Neural cell (in vitro differentiated cells): ENCODE measurements around the gene FGD4. TPM values are rescaled to one million over a fixed set of nuclear protein-coding genes. Genes with fewer than 3 reads are reported as not detected.

ENCODE experiments used
- H2AFZ ChIP-seq: fragments of 200-600, 300-800 bp; sonication (generic), shearing (Covaris generic); 2 replicates; pipeline ENCODE4 v1.6.0; 2014; ENCODE audit warnings: low read depth, mild to moderate bottlenecking, antibody characterized with exemption, low read length, moderate library complexity
- H3F3A ChIP-seq: fragments of 200-600 bp; shearing (Covaris generic); 2 replicates; pipeline ENCODE4 v1.6.1; 2016; ENCODE audit warnings: mild to moderate bottlenecking, moderate library complexity, mixed read lengths, antibody characterized with exemption, low read length; ENCODE audit not compliant: insufficient read depth, poor library complexity, severe bottlenecking
- H3K27ac ChIP-seq: fragments of 200-600, 300-800 bp; sonication (generic), shearing (Covaris generic); 2 replicates; pipeline ENCODE4 v1.5.1; 2014; ENCODE audit warnings: mild to moderate bottlenecking, low read length, moderate library complexity
- H3K27me3 ChIP-seq: fragments of 300-800, 200-600 bp; sonication (generic), shearing (Covaris generic); 2 replicates; pipeline ENCODE4 v1.6.0; 2014; ENCODE audit warnings: mild to moderate bottlenecking, low read depth, low read length, moderate library complexity; ENCODE audit not compliant: insufficient read depth
- H3K36me3 ChIP-seq: fragments of 300-800, 200-600 bp; sonication (generic), shearing (Covaris generic); 2 replicates; pipeline ENCODE4 v1.5.1; 2014; ENCODE audit warnings: mild to moderate bottlenecking, antibody characterized with exemption, low read length, moderate library complexity; ENCODE audit not compliant: insufficient read depth
- H3K4me2 ChIP-seq: fragments of 300-800, 200-600 bp; sonication (generic), shearing (Covaris generic); 2 replicates; pipeline ENCODE4 v1.6.0; 2014; ENCODE audit warnings: mild to moderate bottlenecking, low read length
- H3K4me3 ChIP-seq: fragments of 300-800, 200-600 bp; sonication (generic), shearing (Covaris generic); 2 replicates; pipeline ENCODE4 v1.5.1; 2014; ENCODE audit warnings: mild to moderate bottlenecking, low read length, moderate library complexity
- H3K79me2 ChIP-seq: fragments of 200-600 bp; shearing (Covaris generic); replicated peaks from 2 replicates; pipeline ENCODE4 v1.6.0; 2014; ENCODE audit warnings: mild to moderate bottlenecking, low read length, moderate library complexity; ENCODE audit not compliant: insufficient read depth
- H3K9ac ChIP-seq: fragments of 300-800, 200-600 bp; sonication (generic), shearing (Covaris generic); 2 replicates; pipeline ENCODE4 v1.6.1; 2016; ENCODE audit warnings: mild to moderate bottlenecking, low read length, mixed read lengths
- H3K9me2 ChIP-seq: fragments of 200-600 bp; shearing (Covaris generic); 2 replicates; pipeline ENCODE4 v1.6.1; 2016; ENCODE audit warnings: mild to moderate bottlenecking, low read length, mixed read lengths; ENCODE audit not compliant: insufficient read depth
- H3K9me3 ChIP-seq: fragments of 200-600, 300-800 bp; sonication (generic), shearing (Covaris generic); 2 replicates; pipeline ENCODE4 v1.6.1; 2016; ENCODE audit warnings: mild to moderate bottlenecking, mixed run types, low read length, moderate library complexity, mixed read lengths
- H4K20me1 ChIP-seq: fragments of 200-600 bp; shearing (Covaris generic); 2 replicates; pipeline ENCODE4 v1.6.1; 2016; ENCODE audit warnings: mild to moderate bottlenecking, mixed run types; ENCODE audit not compliant: insufficient read depth
- EP300 ChIP-seq: fragments of 450-650 bp; conservative IDR thresholded peaks from 2 replicates; pipeline ENCODE4 v1.6.1; 2014; ENCODE audit warnings: antibody characterized with exemption, mild to moderate bottlenecking, moderate library complexity; ENCODE audit not compliant: poor library complexity, severe bottlenecking
- EZH2 ChIP-seq: fragments of 200-600, 300-800 bp; shearing (Covaris generic), sonication (generic); IDR thresholded peaks from 2 replicates; pipeline ENCODE4 v1.6.1; 2014; ENCODE audit warnings: antibody characterized with exemption, low read length, borderline replicate concordance, mild to moderate bottlenecking; ENCODE audit not compliant: insufficient read depth, poor library complexity, severe bottlenecking
- MXI1 ChIP-seq: fragments of 450-650 bp; conservative IDR thresholded peaks from 2 replicates; pipeline ENCODE4 v1.6.1; 2014; ENCODE audit warnings: antibody characterized with exemption, mild to moderate bottlenecking; ENCODE audit not compliant: poor library complexity, severe bottlenecking
- POLR2AphosphoS5 ChIP-seq: IDR thresholded peaks from 2 replicates; pipeline ENCODE4 v1.6.1; 2012
- RAD21 ChIP-seq: fragments of 450-650 bp; conservative IDR thresholded peaks from 2 replicates; pipeline ENCODE4 v1.6.1; 2014; ENCODE audit warnings: antibody characterized with exemption, mild to moderate bottlenecking, moderate library complexity
- SMC3 ChIP-seq: fragments of 450-650 bp; conservative IDR thresholded peaks from 2 replicates; pipeline ENCODE4 v1.6.1; 2014; ENCODE audit warnings: antibody characterized with exemption, mild to moderate bottlenecking, moderate library complexity; ENCODE audit not compliant: poor library complexity
- TAF1 ChIP-seq: IDR thresholded peaks from 2 replicates; pipeline ENCODE4 v1.6.1; 2012; ENCODE audit warnings: low read depth
- polyA plus RNA-seq: library from polyadenylated mRNA; depleted of rRNA; stranded (reverse); fragments of >200 nt; gene quantifications from 2 replicates; pipeline ENCODE4 v1.2.3, GENCODE V29; 2014
- TF ChIP-seq, protein P1 (sequence below): IDR thresholded peaks from 2 replicates; pipeline ENCODE4 v1.6.1; 2012; ENCODE audit warnings: borderline replicate concordance
- TF ChIP-seq, protein P2 (sequence below): fragments of 450-650 bp; IDR thresholded peaks from 2 replicates; pipeline ENCODE4 v1.5.1; 2014; ENCODE audit warnings: antibody characterized with exemption, mild to moderate bottlenecking, moderate library complexity; ENCODE audit not compliant: poor library complexity, severe bottlenecking

Gene FGD4
- polyA plus RNA-seq, 1 donor from 2014 or later, result 24.4 TPM

GRCh38 chr12:32483499-32483898, 84.1 kb downstream of the FGD4 start:
- TF ChIP-seq RAD21 (no peak), MXI1 (no peak)
- TF ChIP-seq, protein P1, sequence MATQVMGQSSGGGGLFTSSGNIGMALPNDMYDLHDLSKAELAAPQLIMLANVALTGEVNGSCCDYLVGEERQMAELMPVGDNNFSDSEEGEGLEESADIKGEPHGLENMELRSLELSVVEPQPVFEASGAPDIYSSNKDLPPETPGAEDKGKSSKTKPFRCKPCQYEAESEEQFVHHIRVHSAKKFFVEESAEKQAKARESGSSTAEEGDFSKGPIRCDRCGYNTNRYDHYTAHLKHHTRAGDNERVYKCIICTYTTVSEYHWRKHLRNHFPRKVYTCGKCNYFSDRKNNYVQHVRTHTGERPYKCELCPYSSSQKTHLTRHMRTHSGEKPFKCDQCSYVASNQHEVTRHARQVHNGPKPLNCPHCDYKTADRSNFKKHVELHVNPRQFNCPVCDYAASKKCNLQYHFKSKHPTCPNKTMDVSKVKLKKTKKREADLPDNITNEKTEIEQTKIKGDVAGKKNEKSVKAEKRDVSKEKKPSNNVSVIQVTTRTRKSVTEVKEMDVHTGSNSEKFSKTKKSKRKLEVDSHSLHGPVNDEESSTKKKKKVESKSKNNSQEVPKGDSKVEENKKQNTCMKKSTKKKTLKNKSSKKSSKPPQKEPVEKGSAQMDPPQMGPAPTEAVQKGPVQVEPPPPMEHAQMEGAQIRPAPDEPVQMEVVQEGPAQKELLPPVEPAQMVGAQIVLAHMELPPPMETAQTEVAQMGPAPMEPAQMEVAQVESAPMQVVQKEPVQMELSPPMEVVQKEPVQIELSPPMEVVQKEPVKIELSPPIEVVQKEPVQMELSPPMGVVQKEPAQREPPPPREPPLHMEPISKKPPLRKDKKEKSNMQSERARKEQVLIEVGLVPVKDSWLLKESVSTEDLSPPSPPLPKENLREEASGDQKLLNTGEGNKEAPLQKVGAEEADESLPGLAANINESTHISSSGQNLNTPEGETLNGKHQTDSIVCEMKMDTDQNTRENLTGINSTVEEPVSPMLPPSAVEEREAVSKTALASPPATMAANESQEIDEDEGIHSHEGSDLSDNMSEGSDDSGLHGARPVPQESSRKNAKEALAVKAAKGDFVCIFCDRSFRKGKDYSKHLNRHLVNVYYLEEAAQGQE, result no peak
- Histone ChIP-seq H3K36me3 (no peaks in the 10 kb centered on the region), H3K79me2 (no peaks in the 10 kb centered on the region), H3K27ac (no peak overlapping the region), H3K9ac (no peak overlapping the region), H3F3A (no peaks in the 10 kb centered on the region), H2AFZ (no peak overlapping the region), H3K9me3 (no peaks in the 10 kb centered on the region), H3K27me3 (no peaks in the 10 kb centered on the region), H3K4me3 (no peak overlapping the region), H4K20me1 (no peaks in the 10 kb centered on the region), H3K4me2 (no peak overlapping the region), H3K9me2 (no peaks in the 10 kb centered on the region)

- Histone ChIP-seq H3K36me3 (no peaks in the 10 kb centered on the region), H3K9me2 (no peaks in the 10 kb centered on the region), H3F3A (no peaks in the 10 kb centered on the region), H3K79me2 (no peaks in the 10 kb centered on the region), H3K27me3 (no peaks in the 10 kb centered on the region), H3K9me3 (no peaks in the 10 kb centered on the region), H3K9ac (no peak overlapping the region), H3K27ac (no peak overlapping the region), H3K4me3 (no peak overlapping the region), H3K4me2 (no peak overlapping the region), H2AFZ (no peak overlapping the region), H4K20me1 (no peaks in the 10 kb centered on the region)
- TF ChIP-seq SMC3 (no peak), MXI1 (no peak), EP300 (no peak), EZH2 (no peak), POLR2AphosphoS5 (no peak), RAD21 (no peak), TAF1 (no peak)
- TF ChIP-seq, protein P1, result no peak
- TF ChIP-seq, protein P2, sequence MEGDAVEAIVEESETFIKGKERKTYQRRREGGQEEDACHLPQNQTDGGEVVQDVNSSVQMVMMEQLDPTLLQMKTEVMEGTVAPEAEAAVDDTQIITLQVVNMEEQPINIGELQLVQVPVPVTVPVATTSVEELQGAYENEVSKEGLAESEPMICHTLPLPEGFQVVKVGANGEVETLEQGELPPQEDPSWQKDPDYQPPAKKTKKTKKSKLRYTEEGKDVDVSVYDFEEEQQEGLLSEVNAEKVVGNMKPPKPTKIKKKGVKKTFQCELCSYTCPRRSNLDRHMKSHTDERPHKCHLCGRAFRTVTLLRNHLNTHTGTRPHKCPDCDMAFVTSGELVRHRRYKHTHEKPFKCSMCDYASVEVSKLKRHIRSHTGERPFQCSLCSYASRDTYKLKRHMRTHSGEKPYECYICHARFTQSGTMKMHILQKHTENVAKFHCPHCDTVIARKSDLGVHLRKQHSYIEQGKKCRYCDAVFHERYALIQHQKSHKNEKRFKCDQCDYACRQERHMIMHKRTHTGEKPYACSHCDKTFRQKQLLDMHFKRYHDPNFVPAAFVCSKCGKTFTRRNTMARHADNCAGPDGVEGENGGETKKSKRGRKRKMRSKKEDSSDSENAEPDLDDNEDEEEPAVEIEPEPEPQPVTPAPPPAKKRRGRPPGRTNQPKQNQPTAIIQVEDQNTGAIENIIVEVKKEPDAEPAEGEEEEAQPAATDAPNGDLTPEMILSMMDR, result no peak
These were observed 84.6 kb downstream of the FGD4 start for GRCh38 chr12:32483993-32484392.
